Kidney epithelial cell (primary cell): ENCODE measurements around the gene SERPINB11. TPM values are rescaled to one million over a fixed set of nuclear protein-coding genes. Genes with fewer than 3 reads are reported as not detected.
A peak's percentile ranks its signal among the peaks of the same experiment; 100 is the strongest.

Experiments
- DNase-seq: peaks from one replicate; pipeline ENCODE4 v3.0.0-alpha.2; 2010; ENCODE audit warnings: low read depth
- H3K27me3 ChIP-seq: 2 replicates; pipeline ENCODE4 v1.6.0; 2011; ENCODE audit warnings: low read length; ENCODE audit not compliant: control insufficient read depth, insufficient read depth
- H3K36me3 ChIP-seq: 2 replicates; pipeline ENCODE4 v1.5.1; 2011; ENCODE audit warnings: low read length; ENCODE audit not compliant: control insufficient read depth, insufficient read depth
- H3K4me3 ChIP-seq: 2 replicates; pipeline ENCODE4 v1.5.1; 2011; ENCODE audit warnings: low read depth, mild to moderate bottlenecking, control low read depth, low read length
- CTCF ChIP-seq: IDR thresholded peaks from 2 replicates; pipeline ENCODE4 v1.5.1; 2011; ENCODE audit warnings: mild to moderate bottlenecking, moderate library complexity, low read length, control low read depth, inconsistent platforms; ENCODE audit not compliant: insufficient read depth, poor library complexity, severe bottlenecking
- total RNA-seq: library from RNA; depleted of rRNA; stranded (reverse); fragments of >200 nt; gene quantifications from 2 replicates; pipeline ENCODE4 v1.2.3, GENCODE V29; 2015

The SERPINB11 gene
- total RNA-seq, 1 donor from 2014 or later: not detected

DNA sequence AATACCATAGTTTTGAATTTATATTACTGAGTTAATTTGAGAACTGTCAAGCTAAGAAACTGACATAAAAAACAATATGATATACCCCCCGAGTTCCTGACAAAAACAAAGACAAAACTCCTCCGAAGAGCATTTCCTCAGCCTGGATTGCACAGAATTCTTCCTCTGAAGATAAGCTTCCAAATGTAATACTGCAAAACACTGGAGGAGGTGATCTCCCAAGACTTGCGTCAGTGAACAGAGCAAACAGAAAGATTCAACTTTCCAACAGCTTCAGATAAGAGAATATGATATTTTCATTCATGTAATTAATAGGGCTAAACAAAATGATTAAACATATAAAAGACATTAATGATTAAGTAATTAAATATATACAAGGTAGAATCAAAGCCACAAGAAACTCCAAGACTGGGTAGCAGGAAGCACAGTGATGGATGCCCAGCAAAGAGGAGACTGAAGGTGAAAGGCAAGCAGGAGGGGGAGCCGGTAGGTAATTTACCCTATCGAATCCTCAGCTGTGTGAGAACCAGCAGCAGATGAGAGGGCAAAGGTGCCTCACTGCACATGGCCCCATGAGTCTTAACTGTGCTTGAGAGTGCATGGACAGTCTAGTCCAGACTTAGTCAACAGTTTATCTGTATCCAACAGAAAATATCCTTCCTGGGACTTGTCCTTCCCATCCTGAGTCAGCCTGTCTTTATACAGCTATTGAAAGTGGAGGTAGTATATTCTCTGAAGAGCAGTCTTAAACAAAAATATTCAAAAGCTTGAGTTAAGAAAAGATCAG, 22.7 kb upstream of the SERPINB11 start:
- Histone ChIP-seq H3K36me3 (no peaks in the 10 kb centered on the region), H3K27me3 (no peaks in the 10 kb centered on the region), H3K4me3 (no peak overlapping the region)
- DNase-seq: no peak
- no peak for TF ChIP-seq CTCF

DNA sequence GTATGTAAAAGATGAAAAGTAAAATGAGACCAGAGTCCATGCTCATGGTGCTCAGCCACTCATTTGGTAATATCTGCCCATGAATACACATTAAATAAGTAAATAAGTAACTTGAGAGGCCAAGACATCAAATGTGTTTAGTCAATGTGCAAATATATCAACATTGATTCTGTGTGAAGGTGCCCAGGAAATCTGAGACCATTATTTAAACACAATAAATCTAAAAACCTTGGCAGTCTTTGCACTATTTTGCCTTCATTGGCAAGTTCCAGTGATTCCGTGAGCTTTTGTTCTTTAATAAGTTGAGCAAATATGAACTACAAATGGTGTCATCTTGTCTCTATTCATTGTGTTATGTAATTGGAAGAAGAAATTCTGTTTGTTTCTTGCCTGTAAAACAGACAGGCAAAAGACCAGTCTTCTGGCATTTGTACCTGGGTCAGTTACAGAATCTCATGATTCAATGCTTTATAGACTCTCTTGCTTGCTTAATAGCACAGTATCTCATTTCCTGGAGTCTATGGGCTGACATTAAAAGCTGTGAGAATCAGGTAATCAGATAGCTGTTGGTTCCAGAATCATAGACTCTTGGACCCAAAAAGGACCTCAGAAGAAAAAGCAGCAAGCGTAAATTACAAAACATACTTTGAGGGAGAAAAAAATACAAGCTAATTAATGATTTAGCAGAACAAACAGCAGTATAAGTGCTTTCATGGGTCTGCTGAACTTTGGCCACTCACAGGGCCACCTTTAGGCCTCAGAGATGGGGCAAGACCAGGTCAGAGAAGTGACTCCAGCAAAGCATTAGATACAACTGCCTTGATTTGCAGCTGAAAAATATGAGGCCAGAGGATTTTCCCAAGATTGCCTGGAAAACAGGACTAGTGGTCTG, 21.1 kb upstream of the SERPINB11 start:
- H3K27me3 ChIP-seq: no peaks in the 10 kb centered on the region
- DNase-seq: no peak
- TF ChIP-seq CTCF: no peak
- no peaks in the 10 kb centered on the region for H3K36me3 ChIP-seq
- H3K4me3 ChIP-seq: no peak overlapping the region

GRCh38 chr18:63683152-63683551, 19.6 kb upstream of the SERPINB11 start:
- H3K36me3 ChIP-seq: no peaks in the 10 kb centered on the region
- no peak for TF ChIP-seq CTCF
- no peaks in the 10 kb centered on the region for H3K27me3 ChIP-seq
- no peak overlapping the region for H3K4me3 ChIP-seq
- peak; percentile 64 for DNase-seq

DNA sequence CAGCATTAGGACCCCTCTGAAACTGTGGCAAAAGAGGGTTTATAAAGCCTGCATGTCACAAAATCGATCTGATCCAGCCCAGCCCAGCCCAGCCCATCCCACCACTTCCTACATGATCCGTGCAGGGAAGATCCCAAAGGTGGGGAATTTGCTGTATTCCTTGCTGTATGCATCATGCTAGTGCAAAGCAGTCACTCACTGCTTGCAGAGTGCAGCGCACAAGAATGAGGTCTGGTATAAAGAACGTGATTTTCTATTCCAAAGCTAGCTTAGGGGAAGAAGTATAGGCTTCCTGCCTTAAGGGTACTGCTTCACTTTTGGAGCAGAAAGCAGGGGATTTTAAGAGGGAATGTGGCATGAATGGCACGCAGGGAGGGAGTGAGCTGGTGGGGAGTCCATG, 18.9 kb upstream of the SERPINB11 start:
- no peak for TF ChIP-seq CTCF
- DNase-seq: no peak
- H3K36me3 ChIP-seq: no peaks in the 10 kb centered on the region

GRCh38 chr18:63684718-63685117, 18.0 kb upstream of the SERPINB11 start:
- TF ChIP-seq CTCF: no peak
- Histone ChIP-seq H3K36me3 (no peaks in the 10 kb centered on the region), H3K27me3 (no peaks in the 10 kb centered on the region), H3K4me3 (no peak overlapping the region)
- no peak for DNase-seq

More for the DNA sequence above, 18.9 kb upstream of the SERPINB11 start:
- Histone ChIP-seq H3K4me3 (no peak overlapping the region), H3K27me3 (no peaks in the 10 kb centered on the region)
